ES-I3 (cell line): ENCODE data around the gene PHKA1.
"Not testable (repeated sequence)": the region's sequence is repeated elsewhere in the genome, so short reads cannot be mapped to it uniquely, and the experiment has no call there.

Experiments used
- H3K36me3 ChIP-seq: 2 replicates; pipeline ENCODE4 v1.6.1; 2013; ENCODE audit warnings: mild to moderate bottlenecking, low read length, control low read depth, moderate library complexity; ENCODE audit not compliant: insufficient read depth
- H3K4me1 ChIP-seq: 2 replicates; pipeline ENCODE4 v1.6.1; 2013; ENCODE audit warnings: mild to moderate bottlenecking, control low read depth, low read length; ENCODE audit not compliant: insufficient read depth
- H3K9ac ChIP-seq: 2 replicates; pipeline ENCODE4 v1.6.1; 2013; ENCODE audit warnings: low read depth, mild to moderate bottlenecking, low read length, moderate library complexity
- H3K9me3 ChIP-seq: 2 replicates; pipeline ENCODE4 v1.6.1; 2013; ENCODE audit warnings: mild to moderate bottlenecking, low read length, moderate library complexity; ENCODE audit not compliant: control insufficient read depth, insufficient read depth

Gene PHKA1

GRCh38 chrX:72573158-72573511 lies 141.0 kb downstream of the PHKA1 start:
- H3K4me1 ChIP-seq = no peaks in the 10 kb centered on the region
- no peaks in the 10 kb centered on the region for H3K9me3 ChIP-seq
- H3K36me3 ChIP-seq = no peaks in the 10 kb centered on the region
- peak overlapping the region; percentile 90 for H3K9ac ChIP-seq

GRCh38 chrX:72572248-72573157 lies 141.6 kb downstream of the PHKA1 start, which contains the start of gene HDAC8:
Gene HDAC8 (minus strand): TSS chrX:72572843. CDS start chrX:72572761, 82 bp downstream.
- no peaks in the 10 kb centered on the region for H3K9me3 ChIP-seq
- peak within 1 kb of the TSS; percentile 90 for H3K9ac ChIP-seq
- H3K4me1 ChIP-seq = no peaks in the 10 kb centered on the region
- 0 out of 2 replicates have a peak, but pooled peaks cover 2% of the 10 kb centered on the region for H3K36me3 ChIP-seq

- no peaks in the 10 kb centered on the region for H3K4me1 ChIP-seq
- 0 out of 2 replicates have a peak, but pooled peaks cover 2% of the 10 kb centered on the region for H3K36me3 ChIP-seq
- H3K9ac ChIP-seq = no peak overlapping the region
- H3K9me3 ChIP-seq = no peaks in the 10 kb centered on the region
Measured at GRCh38 chrX:72569786-72570185, 144.3 kb downstream of the PHKA1 start.

DNA sequence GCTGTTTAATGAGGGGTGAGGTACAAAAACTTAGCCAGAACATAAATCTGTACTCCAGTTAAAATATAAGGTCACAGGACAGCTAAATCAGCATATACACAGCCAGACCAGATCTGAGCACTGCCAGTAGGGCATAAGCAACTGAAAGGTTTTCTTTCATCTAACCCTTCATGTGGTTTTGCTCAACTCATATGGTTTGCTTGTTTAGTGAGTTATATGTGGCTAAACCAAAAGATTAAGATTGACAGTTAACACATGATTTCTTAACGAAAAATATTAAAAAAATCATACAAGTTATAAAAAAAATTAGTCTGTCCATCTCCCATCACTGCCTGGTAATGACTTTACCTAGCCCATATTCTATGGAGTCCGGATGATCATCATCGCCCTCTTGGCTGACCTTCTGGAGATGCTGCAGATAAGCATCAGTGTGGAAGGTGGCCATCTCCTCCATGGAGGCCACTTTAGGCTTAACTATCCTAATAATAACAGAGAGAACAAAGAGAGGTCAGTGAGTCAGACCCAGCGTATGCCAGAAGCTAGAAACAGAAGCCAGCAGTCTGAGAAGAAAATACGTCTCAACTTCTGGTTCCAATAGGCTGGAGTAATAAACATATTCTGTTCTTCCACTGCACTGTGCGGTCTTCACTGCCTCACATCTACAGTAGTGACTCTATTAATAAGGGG lies 145.6 kb downstream of the PHKA1 start:
- no peak overlapping the region for H3K9ac ChIP-seq
- 0 out of 2 replicates have a peak, but pooled peaks cover 2% of the 10 kb centered on the region for H3K36me3 ChIP-seq
- no peaks in the 10 kb centered on the region for H3K4me1 ChIP-seq
- H3K9me3 ChIP-seq = no peaks in the 10 kb centered on the region

DNA sequence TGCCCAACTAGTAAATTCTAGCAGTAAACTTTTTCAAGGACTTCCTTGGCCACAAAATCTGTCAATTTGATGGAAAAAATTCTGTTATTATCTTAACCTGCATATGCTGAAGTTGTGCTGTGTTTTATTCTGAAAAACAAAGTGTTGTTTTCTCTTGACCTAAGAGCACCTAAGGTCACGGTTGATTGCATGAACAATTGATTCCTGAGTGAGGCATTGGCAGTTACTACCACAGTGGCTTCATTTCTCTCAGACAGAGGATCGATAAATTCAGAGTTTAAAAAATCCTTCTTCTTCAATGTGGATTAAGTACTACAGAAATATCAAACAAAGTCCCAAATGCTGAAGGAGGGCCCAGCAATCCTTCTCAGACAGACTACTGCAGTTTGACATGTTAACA lies 147.7 kb downstream of the PHKA1 start:
- Histone ChIP-seq H3K9ac (no peak overlapping the region), H3K9me3 (no peaks in the 10 kb centered on the region), H3K36me3 (0 out of 2 replicates have a peak, but pooled peaks cover 2% of the 10 kb centered on the region), H3K4me1 (no peaks in the 10 kb centered on the region)

DNA sequence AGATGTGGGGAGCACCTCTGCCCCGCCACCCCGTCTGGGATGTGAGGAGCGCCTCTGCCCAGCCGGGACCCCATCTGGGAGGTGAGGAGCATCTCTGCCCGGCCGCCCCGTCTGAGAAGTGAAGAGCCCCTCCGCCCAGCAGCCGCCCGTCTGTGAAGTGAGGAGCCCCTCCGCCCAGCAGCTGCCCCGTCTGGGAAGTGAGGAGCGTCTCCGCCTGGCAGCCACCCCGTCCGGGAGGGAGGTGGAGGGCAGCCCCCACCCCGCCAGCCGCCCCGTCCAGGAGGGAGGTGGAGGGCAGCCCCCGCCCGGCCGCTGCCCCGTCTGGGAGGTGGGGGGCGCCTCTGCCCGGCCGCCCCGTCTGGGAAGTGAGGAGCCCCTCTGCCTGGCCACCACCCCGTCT lies 154.5 kb downstream of the PHKA1 start:
- H3K4me1 ChIP-seq, H3K36me3 ChIP-seq, H3K9ac ChIP-seq, H3K9me3 ChIP-seq: not testable (repeated sequence)

DNA sequence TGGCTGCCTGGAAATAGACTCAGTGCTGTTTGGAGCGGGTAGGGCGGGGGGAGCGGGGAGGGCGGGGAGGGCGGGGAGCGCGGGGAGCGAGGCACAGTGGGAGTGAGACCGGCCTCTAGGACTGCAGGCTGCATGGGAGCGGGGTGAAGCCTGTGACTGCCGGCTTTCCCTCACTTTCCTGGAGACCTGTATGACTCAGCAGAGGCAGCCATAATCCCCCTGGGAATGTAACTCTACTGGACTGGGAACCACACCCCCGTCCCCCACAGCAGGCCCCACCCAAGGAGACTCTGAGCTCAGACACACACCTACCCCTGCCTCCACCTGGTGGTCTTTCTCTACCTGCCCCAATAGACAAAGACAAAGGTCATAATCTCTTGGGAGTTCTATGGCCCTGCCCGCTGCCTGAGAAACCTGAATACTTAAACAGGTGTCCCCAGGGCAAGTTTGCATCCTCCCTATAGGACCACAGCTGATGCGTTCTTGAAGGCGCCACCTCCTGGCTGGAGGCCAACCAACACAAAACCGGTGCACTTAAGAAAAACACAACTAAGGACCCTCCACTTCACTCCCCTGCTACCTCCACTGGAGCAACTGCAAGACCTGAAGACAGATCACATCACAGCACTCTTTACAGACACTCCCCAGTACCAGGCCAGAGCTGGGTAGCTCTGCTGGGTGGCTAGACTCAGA lies 159.5 kb downstream of the PHKA1 start:
- Histone ChIP-seq H3K36me3 (no peaks in the 10 kb centered on the region), H3K9me3 (no peaks in the 10 kb centered on the region), H3K9ac (peak overlapping the region; percentile 62), H3K4me1 (no peaks in the 10 kb centered on the region; the same call in 1 of the 2 replicates)

- H3K9me3 ChIP-seq, H3K4me1 ChIP-seq, H3K9ac ChIP-seq, H3K36me3 ChIP-seq: not testable (repeated sequence)
Measured at GRCh38 chrX:72552443-72552842, 161.7 kb downstream of the PHKA1 start.

DNA sequence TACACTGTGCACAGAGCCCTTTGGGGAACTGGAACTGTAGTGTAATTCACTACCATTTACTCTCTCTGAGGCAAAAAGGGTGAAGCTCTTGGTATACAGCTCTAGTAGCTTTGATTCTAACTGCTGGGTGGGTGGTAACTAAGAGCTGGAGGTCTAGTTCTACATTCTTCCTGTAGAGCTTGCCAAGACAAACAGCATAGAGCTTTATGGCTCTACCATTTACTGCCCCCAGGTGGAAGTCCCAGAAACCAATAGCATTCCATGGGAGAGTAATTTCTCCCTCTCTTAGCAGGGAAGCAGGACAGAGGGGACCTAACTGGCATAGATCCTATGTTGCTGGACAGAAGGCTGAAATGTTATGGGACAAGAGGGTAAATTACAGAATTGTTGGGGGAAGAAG lies 168.1 kb downstream of the PHKA1 start:
- Histone ChIP-seq H3K9ac (no peak overlapping the region), H3K4me1 (no peaks in the 10 kb centered on the region)

GRCh38 chrX:72540318-72540717 lies 173.8 kb downstream of the PHKA1 start:
- Histone ChIP-seq H3K9me3 (no peaks in the 10 kb centered on the region), H3K9ac (no peak overlapping the region), H3K36me3 (no peaks in the 10 kb centered on the region), H3K4me1 (no peaks in the 10 kb centered on the region)

More for the DNA sequence above, 168.1 kb downstream of the PHKA1 start:
- no peaks in the 10 kb centered on the region for H3K9me3 ChIP-seq
- no peaks in the 10 kb centered on the region for H3K36me3 ChIP-seq

GRCh38 chrX:72539822-72540221 lies 174.3 kb downstream of the PHKA1 start:
- no peaks in the 10 kb centered on the region for H3K9me3 ChIP-seq
- H3K4me1 ChIP-seq = no peaks in the 10 kb centered on the region
- H3K36me3 ChIP-seq = no peaks in the 10 kb centered on the region
- no peak overlapping the region for H3K9ac ChIP-seq

GRCh38 chrX:72536542-72536941 lies 177.6 kb downstream of the PHKA1 start:
- no peak overlapping the region for H3K9ac ChIP-seq
- no peaks in the 10 kb centered on the region for H3K4me1 ChIP-seq
- H3K36me3 ChIP-seq = no peaks in the 10 kb centered on the region
- H3K9me3 ChIP-seq = no peaks in the 10 kb centered on the region

- Histone ChIP-seq H3K4me1 (no peaks in the 10 kb centered on the region), H3K9me3 (no peaks in the 10 kb centered on the region), H3K36me3 (no peaks in the 10 kb centered on the region), H3K9ac (no peak overlapping the region)
Measured at GRCh38 chrX:72532366-72532765, 181.7 kb downstream of the PHKA1 start.
